Muscle of back (tissue), 11 donors: ENCODE measurements around the gene PRR22. TPM values are rescaled to one million over a fixed set of nuclear protein-coding genes. Genes with fewer than 3 reads are reported as not detected.
"Not testable (repeated sequence)": the region's sequence is repeated elsewhere in the genome, so short reads cannot be mapped to it uniquely, and the experiment has no call there.

Experiments
- DNase-seq, 3 donors: peaks; one replicate each; pipeline versions ENCODE4 v3.0.0 to v3.0.0-alpha.2; 2013
- polyA plus RNA-seq, 10 donors: library from polyadenylated mRNA; unstranded; fragments of 120-200 nt; gene quantifications; one replicate each; pipeline ENCODE4 v1.2.1, GENCODE V29; 2013; ENCODE audit not compliant: insufficient read length in 10 of 10

The PRR22 gene
- polyA plus RNA-seq, 10 donors: 0.97 to 2.1 (median 1.5) TPM

GRCh38 chr19:5753743-5754142, 30.8 kb downstream of the PRR22 start:
- no peak for DNase-seq

GRCh38 chr19:5751709-5752108, 32.8 kb downstream of the PRR22 start:
- no peak for DNase-seq

DNA sequence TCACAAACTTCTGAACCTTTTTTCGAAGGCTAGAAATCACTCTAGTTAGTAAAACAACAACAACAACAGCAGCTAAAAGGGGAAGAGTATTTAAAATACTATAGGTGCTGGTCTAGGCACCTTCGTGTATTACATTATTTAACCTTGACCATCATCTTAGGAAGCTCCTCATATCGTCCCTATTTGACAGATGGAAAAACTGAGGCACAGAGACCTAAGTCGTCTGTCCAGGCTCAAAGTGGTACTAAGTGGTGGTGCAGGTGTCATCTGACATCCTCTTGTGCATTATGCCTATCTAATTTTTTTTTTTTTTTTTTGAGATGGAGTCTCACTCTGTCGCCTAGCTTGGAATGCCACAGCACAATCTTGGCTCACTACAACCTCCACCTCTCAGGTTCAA, 35.0 kb downstream of the PRR22 start:
- DNase-seq: no peak

GRCh38 chr19:5748920-5749319, 35.6 kb downstream of the PRR22 start:
- DNase-seq: not testable (repeated sequence)

DNA sequence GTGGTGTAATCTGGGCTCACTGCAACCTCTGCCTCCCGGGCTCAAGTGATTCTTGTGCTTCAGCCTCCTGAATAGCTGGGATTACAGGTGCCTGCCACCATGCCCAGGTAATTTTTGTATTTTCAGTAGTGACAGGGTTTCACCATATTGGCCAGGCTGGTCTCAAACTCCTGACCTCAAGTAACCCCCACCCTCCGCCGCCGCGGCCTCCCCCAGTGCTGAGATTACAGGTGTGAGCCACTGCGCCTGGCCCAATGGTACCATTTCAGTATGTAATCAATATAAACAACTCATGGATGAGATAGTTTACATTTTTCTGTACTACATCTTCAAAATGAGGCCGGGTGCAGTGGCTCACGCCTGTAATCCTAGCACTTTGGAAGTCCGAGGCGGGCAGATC, 39.5 kb downstream of the PRR22 start:
- not testable (repeated sequence) for DNase-seq

DNA sequence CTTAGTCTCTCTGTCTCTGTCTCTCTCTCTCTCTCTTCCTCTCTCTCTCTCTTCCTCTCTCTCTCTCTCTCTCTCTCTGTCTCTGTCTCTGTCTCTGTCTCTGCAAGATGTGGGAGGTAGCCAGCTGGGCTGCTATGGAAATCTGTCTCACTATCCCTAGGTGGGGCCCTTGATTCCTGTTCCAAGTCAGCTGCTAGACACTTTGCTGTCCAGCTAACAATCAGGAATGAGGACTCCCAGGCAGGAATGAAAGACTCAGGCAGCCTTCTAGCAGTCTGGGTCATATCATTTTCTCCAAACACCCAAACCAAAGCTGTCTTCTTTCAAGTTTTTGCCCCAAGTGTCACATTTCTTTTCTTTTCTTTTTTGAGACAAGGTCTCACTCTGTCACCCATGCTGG, 40.9 kb downstream of the PRR22 start:
- no peak for DNase-seq

DNA sequence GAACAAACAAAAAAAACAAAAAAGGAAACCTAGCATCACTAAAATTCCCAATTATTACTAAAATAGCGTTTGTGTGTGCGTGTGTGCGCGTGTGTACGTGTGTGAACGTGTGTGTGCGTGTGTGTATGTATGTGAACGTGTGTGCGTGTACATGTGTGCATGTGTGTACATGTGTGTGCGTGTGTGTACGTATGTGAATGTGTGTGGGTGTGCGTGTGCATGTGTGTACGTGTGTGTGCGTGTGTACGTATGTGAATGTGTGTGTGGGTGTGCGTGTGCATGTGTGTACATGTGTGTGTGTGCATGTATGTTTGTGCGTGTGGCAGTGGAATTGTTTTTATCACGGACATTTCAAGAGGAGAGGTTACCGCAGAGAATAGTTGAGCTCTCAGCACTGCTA, 42.5 kb downstream of the PRR22 start:
- DNase-seq: no peak

DNA sequence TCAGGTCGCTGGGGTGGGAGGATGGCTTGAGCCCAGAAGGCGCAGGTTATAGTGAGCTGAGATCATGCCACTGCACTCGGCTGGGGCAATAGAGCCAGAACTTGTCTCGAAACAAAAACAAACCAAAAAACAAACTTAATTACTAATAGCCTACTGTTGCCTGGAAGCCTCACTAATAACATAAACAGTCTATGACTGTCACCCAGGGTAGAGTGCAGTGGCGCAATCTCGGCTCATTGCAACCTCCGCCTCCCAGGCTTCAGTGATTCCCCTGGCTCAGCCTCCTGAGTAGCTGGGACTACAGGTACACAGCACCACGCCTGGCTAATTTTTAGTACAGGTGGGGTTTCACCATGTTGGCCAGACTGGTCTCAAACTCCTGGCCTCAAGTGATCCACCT, 46.1 kb downstream of the PRR22 start:
- DNase-seq: no peak

- not testable (repeated sequence) for DNase-seq
Measured at GRCh38 chr19:5733172-5733571, 51.4 kb downstream of the PRR22 start.

Other genes with a start within 250 kb of the PRR22 start
- gene TINCR, start 216.8 kb downstream of the PRR22 start, polyA plus RNA-seq: 1 to 10 TPM in 2 of 10 donors, under 1 TPM in 8; 0.15 to 4.2 (median 0.44) TPM
- 10 to 100 TPM; 28.3 to 61.1 (median 42.6) TPM for gene SAFB2, start 162.0 kb downstream of the PRR22 start, polyA plus RNA-seq
- 100 to 1,000 TPM in 3 of 10 donors, 10 to 100 TPM in 7; 73.7 to 106 (median 90.6) TPM for gene SAFB, start 161.7 kb downstream of the PRR22 start, polyA plus RNA-seq
- 100 to 1,000 TPM in 2 of 10 donors, 10 to 100 TPM in 8; 63.9 to 112 (median 74.4) TPM for gene MICOS13, start 104.2 kb downstream of the PRR22 start, polyA plus RNA-seq
- 1 to 10 TPM; 2.8 to 6.7 (median 5.1) TPM for gene HSD11B1L, start 103.7 kb downstream of the PRR22 start, polyA plus RNA-seq
- 1,000 to 10,000 TPM in 9 of 10 donors, 100 to 1,000 TPM in 1; 814 to 1,432 (median 1,156) TPM for gene RPL36, start 94.5 kb downstream of the PRR22 start, polyA plus RNA-seq
- 10 to 100 TPM; 41.6 to 58.6 (median 46.8) TPM for gene LONP1, start 64.6 kb downstream of the PRR22 start, polyA plus RNA-seq
- gene CATSPERD, start 64.1 kb downstream of the PRR22 start, polyA plus RNA-seq: not detected
- 10 to 100 TPM; 14.3 to 19.6 (median 17.1) TPM for gene DUS3L, start 6.4 kb upstream of the PRR22 start, polyA plus RNA-seq
- 1 to 10 TPM in 2 of 10 donors, under 1 TPM in 8; 0.18 to 2.0 (median 0.33) TPM for gene NRTN, start 20.3 kb upstream of the PRR22 start, polyA plus RNA-seq
- not detected for gene FUT6, start 55.0 kb upstream of the PRR22 start, polyA plus RNA-seq
- under 1 TPM in 7 of 10 donors, not detected in 3; 0.07 to 0.43 (median 0.20) TPM for gene FUT3, start 66.7 kb upstream of the PRR22 start, polyA plus RNA-seq
- gene FUT5, start 85.8 kb upstream of the PRR22 start, polyA plus RNA-seq: under 1 TPM in 3 of 10 donors, not detected in 7; 0.08 to 0.17 (median 0.13) TPM
- 100 to 1,000 TPM; 142 to 217 (median 157) TPM for gene NDUFA11, start 119.0 kb upstream of the PRR22 start, polyA plus RNA-seq
- 1 to 10 TPM; 2.5 to 5.0 (median 3.1) TPM for gene VMAC, start 120.1 kb upstream of the PRR22 start, polyA plus RNA-seq
- 1 to 10 TPM; 3.2 to 8.3 (median 4.7) TPM for gene CAPS, start 129.5 kb upstream of the PRR22 start, polyA plus RNA-seq
- gene RANBP3, start 193.4 kb upstream of the PRR22 start, polyA plus RNA-seq: 10 to 100 TPM; 38.4 to 50.4 (median 46.4) TPM